Measurements from ENCODE around the gene HES6.
A peak's percentile ranks its signal among the peaks of the same experiment; 100 is the strongest.

The HES6 gene

GRCh38 chr2:238233625-238234024, 6.2 kb downstream of the HES6 start:
- DNase-seq (ENCODE audit: low read depth, low spot score): no peak

GRCh38 chr2:238231809-238232208, 8.0 kb downstream of the HES6 start:
- DNase-seq (ENCODE audit: low read depth, low spot score): no peak

GRCh38 chr2:238231251-238231793, 8.5 kb downstream of the HES6 start:
- DNase-seq (ENCODE audit: low read depth, low spot score): peak; percentile 84

- no peak for DNase-seq (ENCODE audit: low read depth, low spot score)
Measured at GRCh38 chr2:238230699-238231098, 9.1 kb downstream of the HES6 start.

- no peak for DNase-seq (ENCODE audit: low read depth, low spot score)
Measured at GRCh38 chr2:238228700-238229099, 11.1 kb downstream of the HES6 start.

- DNase-seq (ENCODE audit: low read depth, low spot score): no peak
Measured at GRCh38 chr2:238227587-238228032, 12.2 kb downstream of the HES6 start.

GRCh38 chr2:238226698-238227586, 12.9 kb downstream of the HES6 start:
- DNase-seq (ENCODE audit: low read depth, low spot score): no peak

- DNase-seq (ENCODE audit: low read depth, low spot score): no peak
Measured at GRCh38 chr2:238225911-238226697, 13.7 kb downstream of the HES6 start.

- no peak for DNase-seq (ENCODE audit: low read depth, low spot score)
Measured at GRCh38 chr2:238225121-238225520, 14.7 kb downstream of the HES6 start.

- no peak for DNase-seq (ENCODE audit: low read depth, low spot score)
Measured at GRCh38 chr2:238224356-238225035, 15.3 kb downstream of the HES6 start.

GRCh38 chr2:238220892-238221521, 18.8 kb downstream of the HES6 start:
- DNase-seq (ENCODE audit: low read depth, low spot score): no peak

- no peak for DNase-seq (ENCODE audit: low read depth, low spot score)
Measured at GRCh38 chr2:238220274-238220891, 19.5 kb downstream of the HES6 start.

- DNase-seq (ENCODE audit: low read depth, low spot score): no peak
Measured at GRCh38 chr2:238216651-238217184, 23.1 kb downstream of the HES6 start.

GRCh38 chr2:238207006-238207405, 32.8 kb downstream of the HES6 start:
- DNase-seq (ENCODE audit: low read depth, low spot score): no peak

GRCh38 chr2:238203973-238204683, 35.7 kb downstream of the HES6 start:
- DNase-seq (ENCODE audit: low read depth, low spot score): no peak

- DNase-seq (ENCODE audit: low read depth, low spot score): peak; percentile 71
Measured at GRCh38 chr2:238203094-238203972, 36.5 kb downstream of the HES6 start, which contains the start of gene ILKAP. ILKAP (minus strand) TSS chr2:238203695; CDS start chr2:238203553, 142 bp downstream.

- peak; percentile 41 for DNase-seq (ENCODE audit: low read depth, low spot score)
Measured at GRCh38 chr2:238202326-238203093, 37.3 kb downstream of the HES6 start.

GRCh38 chr2:238190445-238190844, 49.4 kb downstream of the HES6 start:
- DNase-seq (ENCODE audit: low read depth, low spot score): no peak
